Skeletal muscle tissue (tissue), 4 donors: Measurements from ENCODE around the gene VOPP1. TPM values are rescaled to one million over a fixed set of nuclear protein-coding genes. Genes with fewer than 3 reads are reported as not detected.

Experiments
- H3K27ac ChIP-seq: one replicate; pipeline ENCODE4 v1.7.0; 2013; ENCODE audit warnings: mild to moderate bottlenecking, low read depth, low read length, inconsistent platforms
- H3K27me3 ChIP-seq, 3 donors: one replicate each; pipeline ENCODE4 v1.7.0; 2013; ENCODE audit warnings: low read length in 3 of 3; ENCODE audit not compliant: control insufficient read depth in 3 of 3, insufficient read depth in 3 of 3
- H3K36me3 ChIP-seq, 3 donors: one replicate each; pipeline ENCODE4 v1.7.0; 2013; ENCODE audit warnings: low read length in 3 of 3; ENCODE audit not compliant: control insufficient read depth in 3 of 3, insufficient read depth in 3 of 3
- H3K4me1 ChIP-seq, 3 donors: one replicate each; pipeline ENCODE4 v1.7.0; 2013; ENCODE audit warnings: low read length in 3 of 3, mild to moderate bottlenecking in 3 of 3; ENCODE audit not compliant: control insufficient read depth in 3 of 3, insufficient read depth in 3 of 3
- H3K4me3 ChIP-seq, 3 donors: one replicate each; pipeline ENCODE4 v1.7.0; 2013; ENCODE audit warnings: low read length in 3 of 3
- H3K9ac ChIP-seq, 3 donors: one replicate each; pipeline ENCODE4 v1.7.0; 2013; ENCODE audit warnings: low read length in 3 of 3, mild to moderate bottlenecking in 3 of 3, moderate library complexity in 2 of 3, low read depth in 1 of 3
- H3K9me3 ChIP-seq, 3 donors: one replicate each; pipeline ENCODE4 v1.7.0; 2013; ENCODE audit warnings: low read length in 3 of 3; ENCODE audit not compliant: control insufficient read depth in 3 of 3
- total RNA-seq: library from RNA; depleted of rRNA; stranded (reverse); fragments of >200 nt; gene quantifications from one replicate; pipeline ENCODE4 v1.2.3, GENCODE V29; 2014
- donor health status: Osteomylitis.

The VOPP1 gene
- total RNA-seq, 1 donor from 2014 or later, result 23.5 TPM

GRCh38 chr7:55570218-55570873, 2.0 kb downstream of the VOPP1 start:
- Histone ChIP-seq H3K36me3 (no peaks in the 10 kb centered on the region), H3K4me1 (peaks cover 49 to 60% (median 55%) of the 10 kb centered on the region in 3 donors), H3K27me3 (no peaks in the 10 kb centered on the region), H3K9me3 (no peaks in the 10 kb centered on the region), H3K4me3 (peak overlapping the region in 1 of 3 donors; percentile 80), H3K9ac (no peak overlapping the region), H3K27ac (no peak overlapping the region)

- Histone ChIP-seq H3K36me3 (no peaks in the 10 kb centered on the region), H3K27ac (no peak overlapping the region), H3K4me3 (no peak overlapping the region), H3K9me3 (no peaks in the 10 kb centered on the region), H3K9ac (peak overlapping the region in 1 of 3 donors; percentile 28), H3K27me3 (no peaks in the 10 kb centered on the region), H3K4me1 (peaks cover 46 to 64% (median 54%) of the 10 kb centered on the region in 3 donors)
Observed at GRCh38 chr7:55569797-55570196, 2.5 kb downstream of the VOPP1 start.

- H3K27me3 ChIP-seq, result no peaks in the 10 kb centered on the region
- no peaks in the 10 kb centered on the region for H3K9me3 ChIP-seq
- H3K9ac ChIP-seq, result peak overlapping the region in 1 of 3 donors; percentile 28
- H3K36me3 ChIP-seq, result no peaks in the 10 kb centered on the region
- H3K27ac ChIP-seq, result peak overlapping the region; percentile 28
- H3K4me3 ChIP-seq, result no peak overlapping the region
- H3K4me1 ChIP-seq, result peaks cover 43 to 61% (median 51%) of the 10 kb centered on the region in 3 donors
Observed at GRCh38 chr7:55569269-55569663, 3.0 kb downstream of the VOPP1 start.

DNA sequence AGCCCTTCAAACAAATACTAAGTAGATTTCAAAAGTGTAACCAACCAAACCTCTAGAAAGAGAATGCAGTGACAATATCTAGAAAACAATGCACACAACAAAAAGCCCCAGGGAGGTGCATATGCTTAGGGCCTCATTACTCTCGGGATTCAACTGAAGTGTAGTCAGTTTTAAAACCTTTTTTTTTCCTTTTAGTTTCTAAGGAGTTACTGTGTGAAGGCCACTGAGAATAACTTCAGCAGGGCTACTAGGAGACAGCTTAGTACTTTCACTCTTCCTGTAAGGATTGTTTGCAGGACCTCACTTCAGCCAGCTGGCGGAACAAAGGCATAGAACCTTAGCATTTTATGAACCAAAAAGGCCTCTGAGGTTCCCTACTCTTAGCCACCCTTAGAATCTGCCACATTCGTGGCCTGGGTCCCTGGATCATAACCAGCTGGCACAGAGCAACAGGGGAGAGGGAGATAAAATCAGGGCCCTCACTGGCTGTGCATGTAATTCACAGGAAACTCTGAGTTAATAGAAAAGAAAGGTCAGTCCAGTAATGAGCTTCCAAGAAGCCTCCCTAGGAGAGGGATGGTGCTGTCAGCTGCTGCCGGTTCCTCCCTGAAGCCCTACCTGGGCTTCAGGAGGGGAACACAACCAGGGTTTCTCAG, 3.6 kb downstream of the VOPP1 start:
- H3K27ac ChIP-seq, result peak overlapping the region; percentile 28
- no peaks in the 10 kb centered on the region for H3K27me3 ChIP-seq
- H3K36me3 ChIP-seq, result no peaks in the 10 kb centered on the region
- no peaks in the 10 kb centered on the region for H3K9me3 ChIP-seq
- H3K4me1 ChIP-seq, result peaks cover 39 to 61% (median 50%) of the 10 kb centered on the region in 3 donors
- no peak overlapping the region for H3K4me3 ChIP-seq
- peak overlapping the region in 1 of 3 donors; percentile 28 for H3K9ac ChIP-seq

DNA sequence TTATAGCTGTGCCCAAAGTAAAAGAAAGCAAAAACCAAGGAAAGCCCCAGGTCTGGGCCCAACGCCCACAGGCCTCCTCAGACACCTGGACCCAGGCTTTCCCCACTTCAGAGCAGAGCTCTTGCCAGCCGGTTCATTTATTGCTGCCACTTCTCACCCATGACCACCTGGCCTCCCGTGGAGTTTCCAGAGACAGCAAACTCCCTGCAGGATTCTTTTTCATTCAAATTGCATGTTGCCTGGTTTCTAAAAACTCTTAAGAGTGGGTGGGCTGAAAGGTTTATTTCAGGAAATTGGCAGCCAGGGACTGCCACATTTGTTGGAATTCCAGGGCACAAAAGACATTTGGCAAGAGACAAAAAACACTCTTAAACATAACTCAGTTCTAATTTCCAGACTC, 4.7 kb downstream of the VOPP1 start:
- Histone ChIP-seq H3K4me1 (peaks cover 27 to 51% (median 40%) of the 10 kb centered on the region in 3 donors), H3K4me3 (no peak overlapping the region), H3K27me3 (no peaks in the 10 kb centered on the region), H3K9ac (peak overlapping the region in 1 of 3 donors; percentile 14), H3K27ac (no peak overlapping the region), H3K9me3 (no peaks in the 10 kb centered on the region), H3K36me3 (no peaks in the 10 kb centered on the region)

GRCh38 chr7:55565681-55566080, 6.6 kb downstream of the VOPP1 start:
- no peak overlapping the region for H3K27ac ChIP-seq
- H3K36me3 ChIP-seq, result no peaks in the 10 kb centered on the region
- H3K27me3 ChIP-seq, result no peaks in the 10 kb centered on the region
- H3K9ac ChIP-seq, result no peak overlapping the region
- H3K9me3 ChIP-seq, result no peaks in the 10 kb centered on the region
- H3K4me1 ChIP-seq, result peaks cover 31 to 63% (median 42%) of the 10 kb centered on the region in 3 donors
- H3K4me3 ChIP-seq, result no peak overlapping the region

DNA sequence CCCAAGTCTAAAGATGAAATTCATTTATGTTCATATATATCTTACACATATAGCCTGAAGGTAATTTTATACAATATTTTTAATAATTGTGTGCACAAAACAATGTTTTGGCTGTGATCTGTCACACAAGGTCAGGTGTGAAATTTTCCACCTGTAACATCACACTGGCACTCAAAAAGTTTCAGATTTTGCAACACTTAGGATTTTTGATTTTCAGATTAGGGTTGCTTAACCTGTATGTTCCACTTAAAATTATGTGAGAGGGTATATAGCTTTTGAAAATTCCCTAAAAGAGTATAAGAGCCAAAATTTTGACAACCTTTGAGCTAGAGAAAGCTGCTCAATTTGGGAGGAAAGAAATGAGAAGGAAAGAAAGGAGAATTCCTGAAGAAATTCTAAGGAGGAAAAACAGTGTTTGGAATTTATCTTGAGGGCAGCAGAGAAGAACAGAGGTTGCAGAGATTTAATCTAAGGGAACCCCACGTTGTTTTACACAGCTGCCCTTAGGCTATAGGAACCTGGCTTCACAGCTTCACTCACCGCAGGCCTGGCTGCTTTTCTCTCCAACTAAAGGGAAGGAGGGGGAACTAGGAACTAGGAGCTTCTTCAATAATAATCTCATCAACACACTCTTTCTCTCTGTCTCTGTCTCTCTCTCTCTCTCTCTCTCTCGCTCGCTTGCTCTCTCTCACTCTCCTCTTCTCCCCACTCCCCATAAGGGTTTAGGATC, 8.5 kb downstream of the VOPP1 start:
- Histone ChIP-seq H3K9me3 (no peaks in the 10 kb centered on the region), H3K36me3 (no peaks in the 10 kb centered on the region), H3K9ac (no peak overlapping the region), H3K27ac (no peak overlapping the region), H3K4me3 (no peak overlapping the region), H3K4me1 (peaks cover 25 to 63% (median 46%) of the 10 kb centered on the region in 3 donors), H3K27me3 (no peaks in the 10 kb centered on the region)

DNA sequence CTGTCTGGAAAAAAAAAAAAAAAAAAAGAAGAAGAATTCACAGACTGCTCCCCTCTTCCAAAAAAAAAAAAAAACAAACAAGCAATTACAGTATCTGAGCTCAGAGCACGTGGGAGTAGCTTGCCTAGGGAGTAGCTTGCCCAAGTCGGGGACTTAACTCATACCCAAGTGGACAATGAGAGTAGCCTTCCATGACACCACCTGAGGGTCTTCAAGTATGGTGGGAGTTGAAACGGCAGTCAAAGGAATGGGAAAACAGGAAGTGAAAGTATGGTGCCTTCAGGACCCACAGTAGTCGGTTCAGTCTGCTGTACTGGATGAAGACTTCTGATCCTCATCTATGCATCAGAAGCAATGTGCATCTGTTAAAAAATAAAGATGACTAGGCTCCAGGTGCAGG, 10.6 kb downstream of the VOPP1 start:
- Histone ChIP-seq H3K4me3 (no peak overlapping the region), H3K9me3 (no peaks in the 10 kb centered on the region), H3K4me1 (peaks cover 21 to 57% (median 45%) of the 10 kb centered on the region in 3 donors)

GRCh38 chr7:55558962-55559920, 13.1 kb downstream of the VOPP1 start:
- Histone ChIP-seq H3K9ac (no peak overlapping the region), H3K4me1 (peaks cover 26 to 59% (median 47%) of the 10 kb centered on the region in 3 donors), H3K36me3 (peaks cover 0 to 4% (median 3%) of the 10 kb centered on the region in 3 donors), H3K27ac (peak overlapping the region; percentile 36), H3K27me3 (no peaks in the 10 kb centered on the region), H3K4me3 (no peak overlapping the region), H3K9me3 (no peaks in the 10 kb centered on the region)

More for the DNA sequence above, 10.6 kb downstream of the VOPP1 start:
- Histone ChIP-seq H3K36me3 (no peaks in the 10 kb centered on the region), H3K9ac (no peak overlapping the region), H3K27ac (no peak overlapping the region), H3K27me3 (no peaks in the 10 kb centered on the region)
